ENCODE measurements around the gene CNN1.
"Not testable (repeated sequence)": the region's sequence is repeated elsewhere in the genome, so short reads cannot be mapped to it uniquely, and the experiment has no call there.

The CNN1 gene

GRCh38 chr19:11566164-11566563 is 27.5 kb downstream of the CNN1 start:
- no peak for DNase-seq (ENCODE audit: low read depth)

- DNase-seq (ENCODE audit: low read depth) = no peak
Observed at GRCh38 chr19:11570039-11570462, 31.4 kb downstream of the CNN1 start.

GRCh38 chr19:11573354-11573753 is 34.7 kb downstream of the CNN1 start:
- DNase-seq (ENCODE audit: low read depth) = not testable (repeated sequence)

- DNase-seq (ENCODE audit: low read depth) = not testable (repeated sequence)
Observed at GRCh38 chr19:11573763-11574162, 35.1 kb downstream of the CNN1 start.

GRCh38 chr19:11574689-11575088 is 36.0 kb downstream of the CNN1 start:
- DNase-seq (ENCODE audit: low read depth) = no peak

DNA sequence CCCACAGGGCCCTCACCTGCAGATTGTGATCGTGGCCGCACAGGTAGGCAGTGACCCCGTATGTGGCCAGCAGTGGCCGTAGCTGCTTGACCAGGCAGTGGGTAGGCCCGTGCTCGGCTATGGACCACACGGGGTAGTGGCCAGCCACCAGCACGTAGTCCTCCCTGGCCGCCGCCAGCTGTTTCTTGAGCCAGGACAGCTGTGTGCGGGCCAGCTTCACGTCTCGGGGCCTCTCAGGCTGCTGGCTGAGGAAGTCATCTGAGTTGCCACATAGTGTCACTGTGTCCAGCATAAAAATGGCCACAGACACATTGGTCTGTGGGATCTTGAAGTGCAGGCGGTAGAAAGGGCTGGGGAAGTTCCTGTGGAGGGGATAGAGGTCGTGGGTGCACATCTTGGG is 37.6 kb downstream of the CNN1 start:
- no peak for DNase-seq (ENCODE audit: low read depth)

- no peak for DNase-seq (ENCODE audit: low read depth)
Observed at GRCh38 chr19:11577451-11578257, 39.0 kb downstream of the CNN1 start, which contains the start of gene ACP5. ACP5 (minus strand) TSS chr19:11577645; CDS start chr19:11577317, 328 bp downstream.

- no peak for DNase-seq (ENCODE audit: low read depth)
Observed at GRCh38 chr19:11578258-11579142, 39.8 kb downstream of the CNN1 start.

DNA sequence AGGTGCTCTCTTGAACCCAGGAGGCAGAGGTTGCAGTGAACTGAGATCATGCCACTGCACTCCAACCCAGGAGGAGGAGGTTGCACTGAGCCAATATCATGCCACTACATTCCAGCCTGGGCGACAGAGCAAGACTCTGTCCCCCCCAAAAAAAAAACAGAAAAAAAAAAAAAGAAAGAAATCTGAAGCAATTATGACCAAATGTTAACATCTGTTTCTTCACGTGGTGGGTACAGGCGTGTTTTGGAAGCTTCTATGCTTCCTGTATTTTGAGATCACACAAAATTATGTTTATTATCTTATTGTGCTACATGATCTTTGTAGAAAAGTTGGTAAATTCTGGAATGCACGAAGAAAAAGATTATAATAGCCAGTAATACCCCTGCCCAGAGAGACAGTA is 41.5 kb downstream of the CNN1 start:
- DNase-seq (ENCODE audit: low read depth) = no peak

GRCh38 chr19:11581740-11582139 is 43.1 kb downstream of the CNN1 start:
- no peak for DNase-seq (ENCODE audit: low read depth)

- DNase-seq (ENCODE audit: low read depth) = no peak
Observed at GRCh38 chr19:11586331-11586730, 47.7 kb downstream of the CNN1 start.

- no peak for DNase-seq (ENCODE audit: low read depth)
Observed at GRCh38 chr19:11587302-11587974, 48.8 kb downstream of the CNN1 start.

GRCh38 chr19:11587975-11588631 is 49.5 kb downstream of the CNN1 start:
- DNase-seq (ENCODE audit: low read depth) = no peak

GRCh38 chr19:11594084-11594483 is 55.4 kb downstream of the CNN1 start:
- no peak for DNase-seq (ENCODE audit: low read depth)

- no peak for DNase-seq (ENCODE audit: low read depth)
Observed at GRCh38 chr19:11596156-11596555, 57.5 kb downstream of the CNN1 start.

DNA sequence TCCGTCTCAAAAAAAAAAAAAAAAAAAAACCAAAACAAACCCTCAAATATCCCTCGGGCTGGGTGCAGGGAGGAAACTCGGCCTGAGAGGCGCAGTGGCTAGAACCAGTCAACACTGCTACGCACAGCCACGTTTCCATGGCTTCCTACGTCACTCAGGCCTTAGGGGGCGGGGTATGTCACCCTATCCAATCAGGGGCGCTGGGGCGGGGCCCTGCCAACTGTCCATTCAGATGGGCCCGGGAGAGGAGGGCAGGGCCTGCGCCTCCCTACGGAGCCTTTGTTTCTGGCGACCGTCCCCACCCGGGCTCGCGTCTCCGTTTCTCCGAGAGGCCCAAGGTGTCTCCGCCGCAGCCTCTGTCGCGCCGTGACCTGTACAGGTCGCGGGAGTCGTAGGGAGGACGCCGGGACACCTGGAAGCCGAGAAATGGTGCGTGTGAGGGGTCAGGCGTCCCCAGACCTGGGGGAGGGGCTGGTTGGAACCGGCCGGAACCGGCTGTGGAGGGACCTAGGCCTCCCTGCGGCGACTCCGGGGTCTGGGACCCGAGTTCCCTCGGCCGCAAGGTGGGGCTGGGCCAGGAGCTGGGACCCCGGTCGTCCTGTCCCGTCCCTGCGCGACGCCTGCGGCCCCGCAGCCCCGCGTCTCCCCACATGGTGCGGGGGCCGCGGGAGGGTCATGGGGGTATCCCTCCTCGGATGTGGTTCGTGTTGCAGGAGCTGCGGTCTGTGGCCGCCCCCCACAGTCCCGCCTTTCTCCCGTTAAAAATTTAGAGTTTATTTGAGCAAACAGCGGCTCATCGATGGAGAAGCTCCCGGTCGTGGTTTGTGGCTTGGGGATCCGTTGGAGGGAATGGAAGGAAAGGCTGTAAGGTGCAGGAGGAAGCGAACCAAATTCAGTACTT is 58.8 kb downstream of the CNN1 start, which contains the start of gene ZNF627:
Gene ZNF627 (plus strand): TSS at position 282 of the 901 bp plus-strand sequence. CDS start 145 bp downstream, at position 427.
- DNase-seq (ENCODE audit: low read depth) = peak; percentile 97

- no peak for DNase-seq (ENCODE audit: low read depth)
Observed at GRCh38 chr19:11598103-11598483, 59.4 kb downstream of the CNN1 start.

DNA sequence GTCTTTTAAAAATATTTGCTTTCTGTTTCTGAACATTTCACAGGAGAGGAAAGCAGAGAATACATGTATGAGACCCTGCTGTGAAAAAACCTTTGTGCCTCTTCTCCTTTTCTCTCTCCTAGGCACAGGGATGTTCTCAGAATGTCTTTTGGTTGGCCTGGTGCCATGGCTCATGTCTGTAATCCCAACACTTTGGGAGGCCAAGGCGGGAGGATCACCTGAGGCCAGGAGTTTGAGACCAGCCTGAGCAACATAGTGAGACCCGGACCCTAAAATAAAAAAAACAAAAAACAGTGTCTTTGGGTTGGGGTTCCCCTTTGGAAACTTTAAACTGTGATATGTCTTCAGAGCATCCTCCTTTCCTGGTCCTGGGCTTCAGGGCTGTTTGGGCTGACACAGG is 60.1 kb downstream of the CNN1 start:
- DNase-seq (ENCODE audit: low read depth) = no peak

GRCh38 chr19:11599704-11600103 is 61.1 kb downstream of the CNN1 start:
- not testable (repeated sequence) for DNase-seq (ENCODE audit: low read depth)
